Large intestine (tissue), 3 donors: ENCODE results near the gene HSP90AA1. TPM values are rescaled to one million over a fixed set of nuclear protein-coding genes. Genes with fewer than 3 reads are reported as not detected.
"Not testable (repeated sequence)": the region's sequence is repeated elsewhere in the genome, so short reads cannot be mapped to it uniquely, and the experiment has no call there.

Experiments used
- DNase-seq, 2 donors: peaks; one replicate each; pipeline versions ENCODE4 v3.0.0 to v3.0.0-alpha.2; 2013
- H3K27ac ChIP-seq: one replicate; pipeline ENCODE4 v1.5.1; 2013; ENCODE audit warnings: low read length
- H3K27me3 ChIP-seq: 2 replicates; pipeline ENCODE4 v1.6.1; 2013; ENCODE audit warnings: low read length; ENCODE audit not compliant: control insufficient read depth, insufficient read depth
- H3K36me3 ChIP-seq: 2 replicates; pipeline ENCODE4 v1.6.1; 2013; ENCODE audit warnings: low read length; ENCODE audit not compliant: control insufficient read depth, insufficient read depth
- H3K4me1 ChIP-seq: one replicate; pipeline ENCODE4 v1.6.1; 2013; ENCODE audit warnings: low read length; ENCODE audit not compliant: control insufficient read depth, insufficient read depth
- H3K4me3 ChIP-seq: one replicate; pipeline ENCODE4 v1.5.1; 2013; ENCODE audit warnings: low read length
- H3K9me3 ChIP-seq: one replicate; pipeline ENCODE4 v1.6.1; 2013; ENCODE audit warnings: mild to moderate bottlenecking, low read depth, low read length, moderate library complexity; ENCODE audit not compliant: control insufficient read depth
- WGBS: methylation state at CpG from one replicate; pipeline ENCODE4 v1.1.5; 2013; ENCODE audit warnings: low lambda C conversion rate; ENCODE audit not compliant: insufficient coverage; 5-methylcytosine and 5-hydroxymethylcytosine counted together
- polyA plus RNA-seq: library from polyadenylated mRNA; unstranded; fragments of 120-200 nt; gene quantifications from one replicate; pipeline ENCODE4 v1.2.1, GENCODE V29; 2013

Gene HSP90AA1
- polyA plus RNA-seq, 1 donor: 661 TPM

GRCh38 chr14:102121567-102121966, 34.7 kb upstream of the HSP90AA1 start:
- Histone ChIP-seq H3K4me1 (peaks cover 15% of the 10 kb centered on the region), H3K4me3 (no peak overlapping the region), H3K27ac (no peak overlapping the region), H3K9me3 (peaks cover 13% of the 10 kb centered on the region), H3K36me3 (no peaks in the 10 kb centered on the region), H3K27me3 (no peaks in the 10 kb centered on the region)
- 100% methylated on average over 1 of the region's 1 CpG for WGBS
- DNase-seq: no peak

- Histone ChIP-seq H3K4me3 (no peak overlapping the region), H3K9me3 (peaks cover 13% of the 10 kb centered on the region), H3K36me3 (no peaks in the 10 kb centered on the region), H3K27me3 (no peaks in the 10 kb centered on the region), H3K27ac (no peak overlapping the region), H3K4me1 (peaks cover 8% of the 10 kb centered on the region)
- DNase-seq: no peak
- no CpG with 5 or more reads among the region's 1 CpG for WGBS
Observed at GRCh38 chr14:102120888-102121287, 34.0 kb upstream of the HSP90AA1 start.

GRCh38 chr14:102117852-102118251, 31.0 kb upstream of the HSP90AA1 start:
- Histone ChIP-seq H3K4me1 (no peaks in the 10 kb centered on the region), H3K9me3 (peaks cover 13% of the 10 kb centered on the region), H3K27me3 (no peaks in the 10 kb centered on the region), H3K4me3 (no peak overlapping the region), H3K27ac (no peak overlapping the region), H3K36me3 (no peaks in the 10 kb centered on the region)
- DNase-seq: no peak
- no CpG with 5 or more reads among the region's 3 CpGs for WGBS

GRCh38 chr14:102116361-102117180, 29.7 kb upstream of the HSP90AA1 start:
- H3K4me1 ChIP-seq: no peaks in the 10 kb centered on the region
- no peak overlapping the region for H3K27ac ChIP-seq
- peaks cover 13% of the 10 kb centered on the region for H3K9me3 ChIP-seq
- H3K27me3 ChIP-seq: no peaks in the 10 kb centered on the region
- WGBS: no CpG with 5 or more reads among the region's 13 CpGs
- H3K36me3 ChIP-seq: no peaks in the 10 kb centered on the region
- H3K4me3 ChIP-seq: no peak overlapping the region
- DNase-seq: no peak

- no CpG with 5 or more reads among the region's 3 CpGs for WGBS
- no peaks in the 10 kb centered on the region for H3K27me3 ChIP-seq
- H3K36me3 ChIP-seq: no peaks in the 10 kb centered on the region
- H3K27ac ChIP-seq: no peak overlapping the region
- H3K4me1 ChIP-seq: no peaks in the 10 kb centered on the region
- DNase-seq: no peak
- H3K4me3 ChIP-seq: no peak overlapping the region
- peaks cover 4% of the 10 kb centered on the region for H3K9me3 ChIP-seq
Observed at GRCh38 chr14:102111101-102111500, 24.3 kb upstream of the HSP90AA1 start.

GRCh38 chr14:102109332-102109731, 22.5 kb upstream of the HSP90AA1 start:
- not testable (repeated sequence) for H3K27ac ChIP-seq, DNase-seq, H3K4me3 ChIP-seq, H3K4me1 ChIP-seq, H3K36me3 ChIP-seq, H3K27me3 ChIP-seq, H3K9me3 ChIP-seq
- no CpG with 5 or more reads among the region's 1 CpG for WGBS

GRCh38 chr14:102105369-102105768, 18.5 kb upstream of the HSP90AA1 start:
- no peak for DNase-seq
- Histone ChIP-seq H3K27me3 (no peaks in the 10 kb centered on the region), H3K27ac (no peak overlapping the region), H3K36me3 (no peaks in the 10 kb centered on the region), H3K4me3 (no peak overlapping the region), H3K9me3 (no peaks in the 10 kb centered on the region), H3K4me1 (no peaks in the 10 kb centered on the region)
- no CpG with 5 or more reads among the region's 4 CpGs for WGBS

GRCh38 chr14:102103062-102103695, 16.3 kb upstream of the HSP90AA1 start:
- no peaks in the 10 kb centered on the region for H3K36me3 ChIP-seq
- H3K4me3 ChIP-seq: no peak overlapping the region
- no peaks in the 10 kb centered on the region for H3K4me1 ChIP-seq
- H3K9me3 ChIP-seq: no peaks in the 10 kb centered on the region
- no CpG with 5 or more reads among the region's 10 CpGs for WGBS
- H3K27me3 ChIP-seq: no peaks in the 10 kb centered on the region
- no peak for DNase-seq
- H3K27ac ChIP-seq: no peak overlapping the region

GRCh38 chr14:102097441-102098135, 10.7 kb upstream of the HSP90AA1 start:
- peak in 1 of 2 donors; percentile 35 for DNase-seq
- WGBS: no CpG with 5 or more reads among the region's 7 CpGs

GRCh38 chr14:102096569-102097188, 9.8 kb upstream of the HSP90AA1 start:
- Histone ChIP-seq H3K27me3 (no peaks in the 10 kb centered on the region), H3K4me1 (peaks cover 5% of the 10 kb centered on the region), H3K9me3 (no peaks in the 10 kb centered on the region), H3K4me3 (no peak overlapping the region), H3K27ac (no peak overlapping the region), H3K36me3 (no peaks in the 10 kb centered on the region)
- peak; percentile 59 to 71 for DNase-seq
- WGBS: 0% methylated on average over 2 of the region's 12 CpGs

More at GRCh38 chr14:102097441-102098135, 10.7 kb upstream of the HSP90AA1 start:
- Histone ChIP-seq H3K36me3 (no peaks in the 10 kb centered on the region), H3K4me1 (peaks cover 5% of the 10 kb centered on the region), H3K4me3 (no peak overlapping the region), H3K27ac (no peak overlapping the region), H3K9me3 (no peaks in the 10 kb centered on the region), H3K27me3 (no peaks in the 10 kb centered on the region)
